ENCODE results near the gene CTDP1.

- TF ChIP-seq CTCF (IDR thresholded peaks at IDR 0.05) (no peak), POLR2A (IDR thresholded peaks at IDR 0.05) (no peak)
Measured at GRCh38 chr18:79784965-79785770, 105.6 kb downstream of the CTDP1 start.

All from tibial nerve (tissue), 3 donors.